Measurements from ENCODE around the gene FAM111A.
"Not testable (repeated sequence)": the region's sequence is repeated elsewhere in the genome, so short reads cannot be mapped to it uniquely, and the experiment has no call there.

Gene FAM111A

GRCh38 chr11:59142530-59143507, at the start of gene FAM111A:
TSS of gene FAM111A (plus strand) at chr11:59142856. CDS start at chr11:59148873, 6,017 bp downstream.
- DNase-seq: peak; percentile 86

- not testable (repeated sequence) for DNase-seq
Observed at GRCh38 chr11:59093576-59093975, 49.1 kb upstream of the FAM111A start.

GRCh38 chr11:59095225-59095624, 47.4 kb upstream of the FAM111A start:
- DNase-seq: not testable (repeated sequence)

- DNase-seq: not testable (repeated sequence)
Observed at GRCh38 chr11:59095972-59096575, 46.6 kb upstream of the FAM111A start.

GRCh38 chr11:59097113-59097708, 45.4 kb upstream of the FAM111A start:
- peak; percentile 54 for DNase-seq

- not testable (repeated sequence) for DNase-seq
Observed at GRCh38 chr11:59097938-59098337, 44.7 kb upstream of the FAM111A start.

- DNase-seq: peak; percentile 39
Observed at GRCh38 chr11:59102259-59102765, 40.3 kb upstream of the FAM111A start.

GRCh38 chr11:59106363-59107336, 36.0 kb upstream of the FAM111A start, which contains the start of gene FAM111B:
TSS of gene FAM111B (plus strand) at chr11:59107237. CDS start at chr11:59109626, 2,389 bp downstream.
- DNase-seq: peak; percentile 94

- DNase-seq: not testable (repeated sequence)
Observed at GRCh38 chr11:59107721-59108120, 34.9 kb upstream of the FAM111A start.

- DNase-seq: peak; percentile 31
Observed at GRCh38 chr11:59112494-59112893, 30.2 kb upstream of the FAM111A start.

- no peak for DNase-seq
Observed at GRCh38 chr11:59114344-59114743, 28.3 kb upstream of the FAM111A start.

- DNase-seq: no peak
Observed at GRCh38 chr11:59115553-59115952, 27.1 kb upstream of the FAM111A start.

GRCh38 chr11:59117774-59118173, 24.9 kb upstream of the FAM111A start:
- DNase-seq: no peak

- no peak for DNase-seq
Observed at GRCh38 chr11:59119826-59120225, 22.8 kb upstream of the FAM111A start.

- peak; percentile 66 for DNase-seq
Observed at GRCh38 chr11:59135648-59136461, 6.8 kb upstream of the FAM111A start.

GRCh38 chr11:59136551-59136950, 6.1 kb upstream of the FAM111A start:
- DNase-seq: not testable (repeated sequence)

GRCh38 chr11:59137190-59137589, 5.5 kb upstream of the FAM111A start:
- DNase-seq: no peak

- no peak for DNase-seq
Observed at GRCh38 chr11:59138643-59139042, 4.0 kb upstream of the FAM111A start.

GRCh38 chr11:59141191-59141590, 1.5 kb upstream of the FAM111A start:
- DNase-seq: no peak

GRCh38 chr11:59141673-59142460, 789 bp upstream of the FAM111A start:
- peak; percentile 52 for DNase-seq

Data from fibroblast of skin of right quadriceps (primary cell).